Activated T-cell treated with anti-CD3 and anti-CD28 coated beads, Interleukin-2, amount 50 U/mL, for 24 hours (primary cell): ENCODE results near the gene TMPRSS5.
"Not testable (repeated sequence)": the region's sequence is repeated elsewhere in the genome, so short reads cannot be mapped to it uniquely, and the experiment has no call there.

Source experiments
- DNase-seq: peaks from one replicate; pipeline ENCODE4 v3.0.0-alpha.2; 2020
- H3K27ac Mint-ChIP-seq: 2 replicates; pipeline ENCODE4 v1.8.0; 2020; ENCODE audit warnings: mild to moderate bottlenecking, mixed read lengths
- H3K27me3 Mint-ChIP-seq: 2 replicates; pipeline ENCODE4 v1.8.0; 2020; ENCODE audit warnings: mixed read lengths
- H3K36me3 Mint-ChIP-seq: 2 replicates; pipeline ENCODE4 v1.8.0; 2020; ENCODE audit warnings: low read depth, mixed read lengths
- H3K4me1 Mint-ChIP-seq: 2 replicates; pipeline ENCODE4 v1.8.0; 2020; ENCODE audit warnings: low read depth, mixed read lengths
- H3K4me3 Mint-ChIP-seq: 2 replicates; pipeline ENCODE4 v1.8.0; 2020; ENCODE audit warnings: mild to moderate bottlenecking, moderate library complexity, mixed read lengths
- H3K9me3 Mint-ChIP-seq: 2 replicates; pipeline ENCODE4 v1.8.0; 2020; ENCODE audit warnings: mixed read lengths

Gene TMPRSS5

GRCh38 chr11:113685654-113686359 is 20.3 kb downstream of the TMPRSS5 start:
- no peaks in the 10 kb centered on the region for H3K27me3 Mint-ChIP-seq
- H3K4me3 Mint-ChIP-seq: no peak overlapping the region
- H3K27ac Mint-ChIP-seq: no peak overlapping the region

GRCh38 chr11:113684496-113684895 is 21.6 kb downstream of the TMPRSS5 start:
- DNase-seq: no peak

More at GRCh38 chr11:113685654-113686359, 20.3 kb downstream of the TMPRSS5 start:
- no peaks in the 10 kb centered on the region for H3K4me1 Mint-ChIP-seq
- H3K9me3 Mint-ChIP-seq: no peaks in the 10 kb centered on the region
- no peak for DNase-seq
- H3K36me3 Mint-ChIP-seq: no peaks in the 10 kb centered on the region

GRCh38 chr11:113683481-113684046 is 22.5 kb downstream of the TMPRSS5 start:
- no peaks in the 10 kb centered on the region for H3K9me3 Mint-ChIP-seq
- H3K27me3 Mint-ChIP-seq: peaks cover 4% of the 10 kb centered on the region
- no peak for DNase-seq
- no peak overlapping the region for H3K4me3 Mint-ChIP-seq
- no peak overlapping the region for H3K27ac Mint-ChIP-seq
- H3K36me3 Mint-ChIP-seq: no peaks in the 10 kb centered on the region
- H3K4me1 Mint-ChIP-seq: no peaks in the 10 kb centered on the region

More at GRCh38 chr11:113684496-113684895, 21.6 kb downstream of the TMPRSS5 start:
- Mint-ChIP-seq H3K4me1 (no peaks in the 10 kb centered on the region), H3K4me3 (no peak overlapping the region), H3K27me3 (peaks cover 1% of the 10 kb centered on the region), H3K36me3 (no peaks in the 10 kb centered on the region), H3K27ac (no peak overlapping the region), H3K9me3 (no peaks in the 10 kb centered on the region)

- H3K9me3 Mint-ChIP-seq: no peaks in the 10 kb centered on the region
- DNase-seq: no peak
- H3K4me3 Mint-ChIP-seq: no peak overlapping the region
- H3K27ac Mint-ChIP-seq: no peak overlapping the region
- H3K27me3 Mint-ChIP-seq: peaks cover 4% of the 10 kb centered on the region
- H3K36me3 Mint-ChIP-seq: no peaks in the 10 kb centered on the region
- no peaks in the 10 kb centered on the region for H3K4me1 Mint-ChIP-seq
Observed at GRCh38 chr11:113681711-113682413, 24.2 kb downstream of the TMPRSS5 start.

- Mint-ChIP-seq H3K36me3 (no peaks in the 10 kb centered on the region), H3K27me3 (peaks cover 4% of the 10 kb centered on the region), H3K27ac (no peak overlapping the region), H3K4me3 (no peak overlapping the region), H3K9me3 (no peaks in the 10 kb centered on the region), H3K4me1 (no peaks in the 10 kb centered on the region)
- DNase-seq: no peak
Observed at GRCh38 chr11:113681282-113681681, 24.8 kb downstream of the TMPRSS5 start.

GRCh38 chr11:113677685-113678084 is 28.4 kb downstream of the TMPRSS5 start:
- Mint-ChIP-seq H3K27me3 (peaks cover 9% of the 10 kb centered on the region), H3K36me3 (no peaks in the 10 kb centered on the region), H3K4me3 (no peak overlapping the region), H3K27ac (no peak overlapping the region), H3K9me3 (no peaks in the 10 kb centered on the region), H3K4me1 (peaks cover 10% of the 10 kb centered on the region)
- no peak for DNase-seq

GRCh38 chr11:113675565-113675964 is 30.5 kb downstream of the TMPRSS5 start:
- H3K9me3 Mint-ChIP-seq: no peaks in the 10 kb centered on the region
- H3K4me3 Mint-ChIP-seq: no peak overlapping the region
- H3K27me3 Mint-ChIP-seq: peaks cover 9% of the 10 kb centered on the region
- H3K4me1 Mint-ChIP-seq: peaks cover 10% of the 10 kb centered on the region
- no peak for DNase-seq
- no peak overlapping the region for H3K27ac Mint-ChIP-seq
- no peaks in the 10 kb centered on the region for H3K36me3 Mint-ChIP-seq

- H3K4me1 Mint-ChIP-seq: peaks cover 10% of the 10 kb centered on the region
- H3K4me3 Mint-ChIP-seq: no peak overlapping the region
- peaks cover 9% of the 10 kb centered on the region for H3K27me3 Mint-ChIP-seq
- no peaks in the 10 kb centered on the region for H3K9me3 Mint-ChIP-seq
- DNase-seq: no peak
- H3K27ac Mint-ChIP-seq: no peak overlapping the region
- H3K36me3 Mint-ChIP-seq: no peaks in the 10 kb centered on the region
Observed at GRCh38 chr11:113675003-113675561, 31.0 kb downstream of the TMPRSS5 start.

GRCh38 chr11:113674397-113674685 is 31.8 kb downstream of the TMPRSS5 start:
- Mint-ChIP-seq H3K36me3 (no peaks in the 10 kb centered on the region), H3K27me3 (peaks cover 7% of the 10 kb centered on the region), H3K4me1 (peaks cover 10% of the 10 kb centered on the region), H3K27ac (no peak overlapping the region), H3K4me3 (no peak overlapping the region), H3K9me3 (no peaks in the 10 kb centered on the region)
- no peak for DNase-seq

- no peak for DNase-seq
- H3K36me3 Mint-ChIP-seq: no peaks in the 10 kb centered on the region
- no peaks in the 10 kb centered on the region for H3K9me3 Mint-ChIP-seq
- H3K4me3 Mint-ChIP-seq: no peak overlapping the region
- peaks cover 10% of the 10 kb centered on the region for H3K4me1 Mint-ChIP-seq
- peaks cover 8% of the 10 kb centered on the region for H3K27me3 Mint-ChIP-seq
- H3K27ac Mint-ChIP-seq: no peak overlapping the region
Observed at GRCh38 chr11:113673550-113674396, 32.3 kb downstream of the TMPRSS5 start.

- peaks cover 11% of the 10 kb centered on the region for H3K27me3 Mint-ChIP-seq
- not testable (repeated sequence) for H3K36me3 Mint-ChIP-seq
Observed at GRCh38 chr11:113671914-113672313, 34.2 kb downstream of the TMPRSS5 start.

GRCh38 chr11:113670831-113671215 is 35.3 kb downstream of the TMPRSS5 start:
- H3K36me3 Mint-ChIP-seq: no peaks in the 10 kb centered on the region
- H3K27ac Mint-ChIP-seq: no peak overlapping the region
- no peak for DNase-seq
- peaks cover 5% of the 10 kb centered on the region for H3K9me3 Mint-ChIP-seq
- no peak overlapping the region for H3K4me3 Mint-ChIP-seq
- H3K4me1 Mint-ChIP-seq: peaks cover 10% of the 10 kb centered on the region
- peaks cover 11% of the 10 kb centered on the region for H3K27me3 Mint-ChIP-seq

More at GRCh38 chr11:113671914-113672313, 34.2 kb downstream of the TMPRSS5 start:
- H3K9me3 Mint-ChIP-seq, H3K27ac Mint-ChIP-seq, H3K4me3 Mint-ChIP-seq, DNase-seq: not testable (repeated sequence)
- peaks cover 10% of the 10 kb centered on the region for H3K4me1 Mint-ChIP-seq

GRCh38 chr11:113670149-113670830 is 35.8 kb downstream of the TMPRSS5 start:
- H3K4me3 Mint-ChIP-seq: no peak overlapping the region
- H3K9me3 Mint-ChIP-seq: peaks cover 5% of the 10 kb centered on the region
- no peak for DNase-seq
- peaks cover 5% of the 10 kb centered on the region for H3K4me1 Mint-ChIP-seq
- no peaks in the 10 kb centered on the region for H3K36me3 Mint-ChIP-seq
- no peak overlapping the region for H3K27ac Mint-ChIP-seq
- H3K27me3 Mint-ChIP-seq: peaks cover 11% of the 10 kb centered on the region

GRCh38 chr11:113668255-113668654 is 37.9 kb downstream of the TMPRSS5 start:
- no peaks in the 10 kb centered on the region for H3K4me1 Mint-ChIP-seq
- H3K4me3 Mint-ChIP-seq: no peak overlapping the region
- DNase-seq: no peak
- H3K27me3 Mint-ChIP-seq: peaks cover 15% of the 10 kb centered on the region
- peaks cover 5% of the 10 kb centered on the region for H3K9me3 Mint-ChIP-seq
- H3K36me3 Mint-ChIP-seq: no peaks in the 10 kb centered on the region
- H3K27ac Mint-ChIP-seq: no peak overlapping the region
